Gastrocnemius medialis (tissue), 4 donors: ENCODE results near the gene TULP3. TPM values are rescaled to one million over a fixed set of nuclear protein-coding genes. Genes with fewer than 3 reads are reported as not detected.
A peak's percentile ranks its signal among the peaks of the same experiment; 100 is the strongest.

Source experiments
- ATAC-seq, 2 donors: fragments of 150-250 bp; one replicate each; pipeline ENCODE4 v1.9.1; 2016
- DNase-seq, 2 donors: peaks; one replicate each; pipeline ENCODE4 v3.0.0-alpha.2; 2019
- H3K27ac ChIP-seq, 4 donors: fragments of 200-600 bp; sonication (generic); 1 replicate in 1 of 4; 2 replicates in 3 of 4; pipeline ENCODE4 v1.5.1; 2016 to 2018; ENCODE audit warnings: mild to moderate bottlenecking in 2 of 4, moderate library complexity in 1 of 4
- H3K27me3 ChIP-seq, 3 donors: fragments of 200-600 bp; sonication (generic) in 2 of 3; 1 replicate in 1 of 3; 2 replicates in 2 of 3; pipeline versions ENCODE4 v1.5.1 to v1.6.0; 2016 to 2019; ENCODE audit warnings: mild to moderate bottlenecking in 1 of 3, moderate library complexity in 1 of 3
- H3K36me3 ChIP-seq, 2 donors: fragments of 200-600 bp; sonication (generic) in 1 of 2; one replicate each; pipeline ENCODE4 v1.5.1; 2017 to 2018
- H3K4me1 ChIP-seq, 2 donors: fragments of 200-600 bp; sonication (generic) in 1 of 2; one replicate each; pipeline ENCODE4 v1.5.1; 2016 to 2017; ENCODE audit warnings: mild to moderate bottlenecking in 2 of 2
- H3K4me3 ChIP-seq, 4 donors: fragments of 200-600 bp; sonication (generic) in 3 of 4; 1 replicate in 1 of 4; 2 replicates in 3 of 4; pipeline ENCODE4 v1.5.1; 2016 to 2019; ENCODE audit warnings: mild to moderate bottlenecking in 2 of 4
- H3K9me3 ChIP-seq, 3 donors: fragments of 200-600 bp; sonication (generic) in 2 of 3; 1 replicate in 1 of 3; 2 replicates in 2 of 3; pipeline ENCODE4 v1.5.1; 2016 to 2019
- POLR2A ChIP-seq, 2 donors: fragments of 450-650 bp; IDR thresholded peaks; one replicate each; pipeline ENCODE4 v1.6.1; 2017; ENCODE audit warnings: antibody characterized with exemption in 2 of 2, mild to moderate bottlenecking in 2 of 2, moderate library complexity in 2 of 2
- in situ Hi-C, 4 donors: fragments of 200-750 bp; cut with MboI; loops; one replicate each; pipeline versions ENCODE4 v1.15.0 to v1.8.0; 2017; ENCODE audit warnings: low sequenced_read_pairs in 4 of 4
- intact Hi-C: fragments of 100-400 bp; cut with DNase I; formaldehyde crosslinking; loops from one replicate; pipeline ENCODE4 v1.15.1; 2023; ENCODE audit warnings: low total_unique reads
- total RNA-seq, 4 donors: library from RNA; depleted of rRNA; stranded (reverse); fragments of >200 nt; gene quantifications; one replicate each; pipeline versions ENCODE4 v1.1.0 to v1.2.3, GENCODE V29; 2016
- TF ChIP-seq, protein P1 (sequence below), 5 experiments: fragments of 450-650 bp in 3 of 5; fragments of 200-600 bp in 2 of 5; sonication (generic) in 2 of 5; IDR thresholded peaks in 4 of 5; conservative IDR thresholded peaks in 1 of 5; 1 replicate in 4 of 5; 2 replicates in 1 of 5; pipeline ENCODE4 v1.5.1; 2016 to 2019; ENCODE audit warnings: antibody characterized with exemption in 5 of 5, mild to moderate bottlenecking in 3 of 5, moderate library complexity in 3 of 5

TULP3 gene
- total RNA-seq, 4 donors from 2014 or later: 2.8 to 15.8 (median 11.2) TPM

GRCh38 chr12:2855546-2855945, 35.1 kb upstream of the TULP3 start:
- in situ Hi-C loops: loop anchor here in 1 of 4 donors (10.0 kb wide), 1 partner anchor 179 kb away; no protein-coding TSS in a partner anchor
- intact Hi-C loops: loop anchor here (10.0 kb wide), 1 partner anchor 189 kb away; no protein-coding TSS in a partner anchor
- H3K9me3 ChIP-seq: no peaks in the 10 kb centered on the region
- DNase-seq: no peak
- no peaks in the 10 kb centered on the region for H3K27me3 ChIP-seq
- no peaks in the 10 kb centered on the region for H3K36me3 ChIP-seq
- peaks cover 13 to 20% of the 10 kb centered on the region in 2 donors for H3K4me1 ChIP-seq
- ATAC-seq: no peak
- no peak overlapping the region for H3K27ac ChIP-seq
- no peak overlapping the region for H3K4me3 ChIP-seq
- no peak for TF ChIP-seq POLR2A (IDR thresholded peaks at IDR 0.05)
- TF ChIP-seq, protein P1, sequence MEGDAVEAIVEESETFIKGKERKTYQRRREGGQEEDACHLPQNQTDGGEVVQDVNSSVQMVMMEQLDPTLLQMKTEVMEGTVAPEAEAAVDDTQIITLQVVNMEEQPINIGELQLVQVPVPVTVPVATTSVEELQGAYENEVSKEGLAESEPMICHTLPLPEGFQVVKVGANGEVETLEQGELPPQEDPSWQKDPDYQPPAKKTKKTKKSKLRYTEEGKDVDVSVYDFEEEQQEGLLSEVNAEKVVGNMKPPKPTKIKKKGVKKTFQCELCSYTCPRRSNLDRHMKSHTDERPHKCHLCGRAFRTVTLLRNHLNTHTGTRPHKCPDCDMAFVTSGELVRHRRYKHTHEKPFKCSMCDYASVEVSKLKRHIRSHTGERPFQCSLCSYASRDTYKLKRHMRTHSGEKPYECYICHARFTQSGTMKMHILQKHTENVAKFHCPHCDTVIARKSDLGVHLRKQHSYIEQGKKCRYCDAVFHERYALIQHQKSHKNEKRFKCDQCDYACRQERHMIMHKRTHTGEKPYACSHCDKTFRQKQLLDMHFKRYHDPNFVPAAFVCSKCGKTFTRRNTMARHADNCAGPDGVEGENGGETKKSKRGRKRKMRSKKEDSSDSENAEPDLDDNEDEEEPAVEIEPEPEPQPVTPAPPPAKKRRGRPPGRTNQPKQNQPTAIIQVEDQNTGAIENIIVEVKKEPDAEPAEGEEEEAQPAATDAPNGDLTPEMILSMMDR (IDR thresholded peaks at IDR 0.05 in 4 of 5, conservative IDR thresholded peaks at IDR 0.05 in 1 of 5): no peak

DNA sequence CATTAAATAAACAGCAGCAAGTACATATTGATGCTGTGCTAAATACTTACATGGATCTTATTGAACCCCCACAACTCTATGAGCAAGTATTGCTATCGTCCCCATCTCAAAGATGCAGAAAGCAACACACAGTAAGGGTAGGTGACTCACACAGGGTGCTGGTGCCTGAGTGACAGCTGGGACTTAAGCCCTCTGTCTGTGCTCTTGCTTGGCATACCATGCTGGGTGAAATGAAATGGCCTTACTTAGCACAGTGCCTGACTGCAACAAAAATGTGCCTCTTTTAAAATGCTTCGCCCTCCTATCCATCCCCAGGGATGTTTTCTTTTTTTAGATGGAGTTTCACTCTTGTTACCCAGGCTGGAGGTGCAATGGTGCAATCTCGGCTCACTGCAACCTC, 34.6 kb upstream of the TULP3 start:
- Histone ChIP-seq H3K4me1 (peaks cover 13 to 20% of the 10 kb centered on the region in 2 donors), H3K27ac (no peak overlapping the region), H3K9me3 (no peaks in the 10 kb centered on the region), H3K27me3 (no peaks in the 10 kb centered on the region), H3K4me3 (no peak overlapping the region), H3K36me3 (no peaks in the 10 kb centered on the region)
- in situ Hi-C loops: loop anchor here in 1 of 4 donors (10.0 kb wide), 1 partner anchor 179 kb away; no protein-coding TSS in a partner anchor
- ATAC-seq (peak; percentile 51 to 57), DNase-seq (no peak)
- TF ChIP-seq, protein P1 (IDR thresholded peaks at IDR 0.05 in 4 of 5, conservative IDR thresholded peaks at IDR 0.05 in 1 of 5): no peak
- TF ChIP-seq POLR2A (IDR thresholded peaks at IDR 0.05): no peak
- intact Hi-C loops: loop anchor here (10.0 kb wide), 1 partner anchor 189 kb away; no protein-coding TSS in a partner anchor

DNA sequence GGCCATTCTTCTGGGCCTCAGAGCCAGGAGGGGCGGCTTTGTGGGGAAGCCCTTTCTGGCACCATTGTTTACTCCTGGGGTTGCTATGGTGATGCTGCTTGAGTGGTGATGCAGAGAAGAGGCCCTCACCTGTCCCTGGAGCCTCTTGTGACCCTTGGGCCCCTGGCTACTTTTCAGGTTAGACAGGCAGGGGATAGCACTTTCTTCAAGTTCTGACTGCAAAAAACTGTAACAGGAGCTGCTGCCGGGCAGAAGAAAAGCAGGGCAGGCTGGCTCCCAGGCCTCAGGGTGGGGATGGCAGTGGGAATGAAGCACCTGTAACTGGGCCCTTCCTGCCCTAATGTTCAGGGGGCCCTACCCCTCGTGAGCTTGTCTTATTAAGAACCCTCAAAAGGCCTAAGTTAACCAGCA, 33.7 kb upstream of the TULP3 start, which contains the start of gene TEX52:
Gene TEX52 (minus strand): TSS at position 19 of the 411 bp plus-strand sequence. CDS start 13 bp downstream, at position 6.
- no peak for DNase-seq
- TF ChIP-seq POLR2A (IDR thresholded peaks at IDR 0.05): no peak
- TF ChIP-seq, protein P1 (IDR thresholded peaks at IDR 0.05 in 4 of 5, conservative IDR thresholded peaks at IDR 0.05 in 1 of 5): no peak
- in situ Hi-C loops: loop anchor here in 1 of 4 donors (10.0 kb wide), 1 partner anchor 178 kb away; no protein-coding TSS in a partner anchor

DNA sequence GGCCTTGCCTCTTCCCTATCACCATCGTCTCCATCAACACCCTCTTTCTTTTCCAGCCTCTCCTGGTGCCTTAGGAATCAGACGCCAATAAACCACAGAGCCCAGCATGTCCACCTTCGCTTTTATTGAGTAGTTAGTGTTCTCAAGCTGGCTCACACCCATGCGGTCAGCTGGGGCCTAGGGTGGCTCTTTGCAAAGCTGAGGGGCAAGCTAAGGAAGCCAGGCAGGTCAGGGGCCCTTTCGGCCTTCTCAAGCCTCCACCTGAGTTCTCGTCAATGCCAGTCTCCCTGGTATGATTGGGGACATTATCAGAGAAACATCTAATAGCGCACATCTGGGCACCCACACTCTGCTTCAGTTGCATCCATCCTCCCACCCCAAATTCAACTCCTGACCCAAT, 33.1 kb upstream of the TULP3 start:
- in situ Hi-C loops (loop anchor here in 1 of 4 donors (10.0 kb wide), 1 partner anchor 177 kb away; no protein-coding TSS in a partner anchor), intact Hi-C loops (loop anchor here (10.0 kb wide), 1 partner anchor 187 kb away; no protein-coding TSS in a partner anchor)
- no peaks in the 10 kb centered on the region for H3K9me3 ChIP-seq
- H3K4me3 ChIP-seq: no peak overlapping the region
- no peak for ATAC-seq
- peaks cover 13 to 20% of the 10 kb centered on the region in 2 donors for H3K4me1 ChIP-seq
- DNase-seq: no peak
- TF ChIP-seq POLR2A (IDR thresholded peaks at IDR 0.05): no peak
- TF ChIP-seq, protein P1 (IDR thresholded peaks at IDR 0.05 in 4 of 5, conservative IDR thresholded peaks at IDR 0.05 in 1 of 5): no peak
- no peaks in the 10 kb centered on the region for H3K27me3 ChIP-seq
- peak overlapping the region; percentile 73 to 78 (median 76) for H3K27ac ChIP-seq
- H3K36me3 ChIP-seq: no peaks in the 10 kb centered on the region

More for the DNA sequence above, 33.7 kb upstream of the TULP3 start, which contains the start of gene TEX52:
- no peaks in the 10 kb centered on the region for H3K36me3 ChIP-seq
- ATAC-seq: no peak
- H3K4me3 ChIP-seq: no peak within 1 kb of the TSS
- H3K4me1 ChIP-seq: peaks cover 13 to 20% of the 10 kb centered on the region in 2 donors
- peak within 1 kb of the TSS; percentile 73 to 78 (median 76) for H3K27ac ChIP-seq
- H3K9me3 ChIP-seq: no peaks in the 10 kb centered on the region
- intact Hi-C loops: loop anchor here (10.0 kb wide), 1 partner anchor 188 kb away; no protein-coding TSS in a partner anchor
- H3K27me3 ChIP-seq: no peaks in the 10 kb centered on the region
